Transverse colon (tissue), 3 donors: ENCODE results near the gene KLHDC7B.

Experiments used
- POLR2A ChIP-seq: fragments of 450-650 bp; IDR thresholded peaks from one replicate; pipeline ENCODE4 v1.6.1; 2016; ENCODE audit warnings: antibody characterized with exemption, mild to moderate bottlenecking, moderate library complexity
- TF ChIP-seq, protein P1 (sequence below), 5 experiments: fragments of 200-600 bp in 3 of 5; fragments of 450-650 bp in 2 of 5; sonication (generic) in 3 of 5; IDR thresholded peaks; 1 replicate in 2 of 5; 2 replicates in 3 of 5; pipeline ENCODE4 v1.5.1; 2016 to 2017; ENCODE audit warnings: antibody characterized with exemption in 5 of 5, inconsistent platforms in 3 of 5, mild to moderate bottlenecking in 2 of 5, moderate library complexity in 1 of 5

GRCh38 chr22:50585781-50586180, 40.1 kb downstream of the KLHDC7B start:
- TF ChIP-seq, protein P1, sequence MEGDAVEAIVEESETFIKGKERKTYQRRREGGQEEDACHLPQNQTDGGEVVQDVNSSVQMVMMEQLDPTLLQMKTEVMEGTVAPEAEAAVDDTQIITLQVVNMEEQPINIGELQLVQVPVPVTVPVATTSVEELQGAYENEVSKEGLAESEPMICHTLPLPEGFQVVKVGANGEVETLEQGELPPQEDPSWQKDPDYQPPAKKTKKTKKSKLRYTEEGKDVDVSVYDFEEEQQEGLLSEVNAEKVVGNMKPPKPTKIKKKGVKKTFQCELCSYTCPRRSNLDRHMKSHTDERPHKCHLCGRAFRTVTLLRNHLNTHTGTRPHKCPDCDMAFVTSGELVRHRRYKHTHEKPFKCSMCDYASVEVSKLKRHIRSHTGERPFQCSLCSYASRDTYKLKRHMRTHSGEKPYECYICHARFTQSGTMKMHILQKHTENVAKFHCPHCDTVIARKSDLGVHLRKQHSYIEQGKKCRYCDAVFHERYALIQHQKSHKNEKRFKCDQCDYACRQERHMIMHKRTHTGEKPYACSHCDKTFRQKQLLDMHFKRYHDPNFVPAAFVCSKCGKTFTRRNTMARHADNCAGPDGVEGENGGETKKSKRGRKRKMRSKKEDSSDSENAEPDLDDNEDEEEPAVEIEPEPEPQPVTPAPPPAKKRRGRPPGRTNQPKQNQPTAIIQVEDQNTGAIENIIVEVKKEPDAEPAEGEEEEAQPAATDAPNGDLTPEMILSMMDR (IDR thresholded peaks at IDR 0.05) = no peak
- no peak for TF ChIP-seq POLR2A
